HS-27A (cell line): ENCODE data around the gene CCDC141.

Source experiments
- DNase-seq: peaks from one replicate; pipeline ENCODE4 v3.0.0-alpha.2; 2012; ENCODE audit warnings: low read depth, missing footprints

CCDC141 gene

DNA sequence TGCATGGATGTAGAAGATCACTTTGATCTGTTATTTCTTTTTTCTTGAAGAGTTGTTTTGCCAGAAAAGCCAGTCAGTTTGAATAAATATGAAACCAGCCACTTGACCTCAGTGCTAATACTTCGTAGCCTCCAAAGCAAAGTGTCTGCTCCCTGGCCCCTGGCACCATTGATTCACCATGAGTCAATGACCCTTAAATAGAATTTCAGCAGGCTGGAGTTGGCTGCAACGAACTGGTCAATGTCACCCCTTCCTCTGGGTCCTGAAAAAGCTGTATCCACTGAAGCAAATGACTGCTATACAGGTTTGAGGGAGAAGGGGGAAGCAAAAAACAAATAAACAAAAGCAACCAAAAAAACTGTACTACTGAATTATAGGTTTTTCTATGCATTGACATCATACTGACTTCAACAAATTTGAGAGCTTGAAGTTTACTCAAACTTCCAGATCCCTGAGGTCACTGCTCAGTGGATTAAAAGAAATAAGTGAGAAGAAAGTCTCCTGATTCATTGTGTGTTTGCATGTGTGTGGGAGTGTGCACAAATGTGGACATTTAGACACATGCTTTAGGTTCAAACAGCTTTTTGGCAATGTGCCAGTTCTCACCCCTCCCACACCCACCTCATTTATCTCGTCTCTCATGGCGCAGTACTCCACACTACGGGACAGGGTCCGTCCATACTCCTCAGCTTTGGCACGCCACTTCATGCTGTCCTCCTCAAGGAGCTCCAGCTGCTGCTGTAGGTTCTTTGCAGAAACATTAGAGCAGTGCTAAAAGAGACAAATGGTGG is 184.6 kb downstream of the CCDC141 start:
- no peak for DNase-seq

DNA sequence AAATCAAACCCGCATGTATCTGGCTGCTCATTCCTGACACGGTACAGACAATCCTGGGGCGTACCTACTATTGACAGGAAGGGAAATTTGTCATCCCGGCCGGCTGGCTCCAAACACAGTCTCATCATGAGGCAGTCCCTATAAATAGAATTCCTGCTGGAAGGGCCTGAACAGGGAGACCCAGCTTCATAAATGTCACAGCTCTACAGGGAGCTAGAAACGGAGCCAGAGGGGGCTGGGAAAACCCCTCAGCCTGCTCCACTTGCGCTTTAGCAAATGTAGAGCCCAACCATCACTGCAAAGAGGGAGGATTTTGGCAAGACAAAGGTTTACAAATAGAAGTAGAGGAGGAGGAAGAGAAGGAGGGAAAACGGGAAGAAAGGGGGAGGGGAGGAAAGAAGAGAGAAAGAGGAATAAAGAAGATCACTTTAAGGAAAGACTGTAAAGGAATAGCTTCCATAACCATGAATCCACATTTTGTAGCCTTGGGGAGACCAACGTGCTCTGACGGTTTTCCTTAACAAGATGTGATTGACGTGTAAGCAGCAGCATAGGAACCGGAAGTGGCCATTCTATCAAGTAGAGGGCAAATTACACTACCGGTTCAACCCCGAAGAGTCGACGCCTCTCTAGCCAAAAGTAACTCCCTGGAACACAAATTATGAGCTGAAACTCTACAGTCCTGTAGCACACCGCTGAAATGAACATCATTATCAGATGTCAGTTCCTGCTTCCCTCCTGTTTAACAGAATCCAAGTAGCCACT is 185.9 kb downstream of the CCDC141 start:
- no peak for DNase-seq

GRCh38 chr2:178863130-178863855 is 186.6 kb downstream of the CCDC141 start:
- DNase-seq: no peak

GRCh38 chr2:178860551-178860950 is 189.4 kb downstream of the CCDC141 start:
- DNase-seq: no peak

- DNase-seq: no peak
These were observed 190.2 kb downstream of the CCDC141 start for GRCh38 chr2:178859730-178860129.

DNA sequence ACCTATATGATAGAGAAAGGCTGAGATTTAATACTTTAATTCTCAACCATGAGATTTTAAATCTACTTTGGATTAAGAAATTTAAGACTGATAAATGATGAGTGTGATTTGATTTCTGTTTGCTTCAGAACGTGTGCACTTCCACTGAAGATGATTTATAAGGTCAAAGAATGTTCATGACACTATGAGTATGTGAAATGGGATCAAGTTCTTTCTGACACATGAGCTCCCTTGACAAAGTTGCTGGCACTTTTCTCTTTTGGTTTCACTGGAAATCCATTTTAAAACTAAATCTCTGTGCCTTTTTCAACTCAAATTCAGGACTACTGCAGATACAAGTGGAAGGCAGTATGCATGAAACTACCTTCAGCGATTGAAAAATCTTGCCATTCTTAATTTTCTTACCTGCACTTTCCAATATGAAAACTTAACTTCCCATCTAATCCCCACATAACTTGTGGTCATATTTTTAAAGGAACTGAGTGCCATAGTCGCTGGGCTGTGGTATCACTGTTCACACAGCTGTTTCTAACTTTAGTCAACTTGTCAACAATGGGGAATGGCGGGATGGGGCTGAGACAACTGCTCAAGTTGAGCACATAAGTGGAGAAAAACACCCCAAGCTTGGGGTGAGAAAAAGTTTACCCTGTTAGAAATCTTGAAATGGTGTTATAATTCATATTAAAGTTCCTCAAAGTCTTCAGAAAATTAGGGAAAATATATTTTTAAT is 190.9 kb downstream of the CCDC141 start:
- no peak for DNase-seq

GRCh38 chr2:178855151-178855550 is 194.8 kb downstream of the CCDC141 start:
- no peak for DNase-seq

DNA sequence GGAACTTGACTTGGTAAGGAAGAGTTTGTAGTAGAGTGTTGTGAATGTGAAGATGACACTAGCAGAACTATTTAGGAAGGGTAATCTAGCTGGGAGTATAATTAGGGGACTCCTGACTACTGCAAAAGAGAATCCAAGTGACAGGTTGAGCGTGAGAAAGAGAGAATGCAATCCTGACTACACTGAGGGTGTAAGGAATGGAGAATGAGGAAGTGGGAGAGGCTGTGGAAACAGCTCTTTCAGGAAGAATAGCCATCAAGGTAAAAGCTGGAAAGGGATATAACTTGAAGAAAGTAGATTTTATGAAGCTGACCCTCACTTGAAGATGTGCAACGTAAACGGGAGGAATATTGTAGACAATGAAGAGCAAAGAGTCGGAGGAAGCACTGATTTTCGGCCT is 201.6 kb downstream of the CCDC141 start:
- DNase-seq: no peak

GRCh38 chr2:178846458-178846802 is 203.5 kb downstream of the CCDC141 start:
- no peak for DNase-seq

DNA sequence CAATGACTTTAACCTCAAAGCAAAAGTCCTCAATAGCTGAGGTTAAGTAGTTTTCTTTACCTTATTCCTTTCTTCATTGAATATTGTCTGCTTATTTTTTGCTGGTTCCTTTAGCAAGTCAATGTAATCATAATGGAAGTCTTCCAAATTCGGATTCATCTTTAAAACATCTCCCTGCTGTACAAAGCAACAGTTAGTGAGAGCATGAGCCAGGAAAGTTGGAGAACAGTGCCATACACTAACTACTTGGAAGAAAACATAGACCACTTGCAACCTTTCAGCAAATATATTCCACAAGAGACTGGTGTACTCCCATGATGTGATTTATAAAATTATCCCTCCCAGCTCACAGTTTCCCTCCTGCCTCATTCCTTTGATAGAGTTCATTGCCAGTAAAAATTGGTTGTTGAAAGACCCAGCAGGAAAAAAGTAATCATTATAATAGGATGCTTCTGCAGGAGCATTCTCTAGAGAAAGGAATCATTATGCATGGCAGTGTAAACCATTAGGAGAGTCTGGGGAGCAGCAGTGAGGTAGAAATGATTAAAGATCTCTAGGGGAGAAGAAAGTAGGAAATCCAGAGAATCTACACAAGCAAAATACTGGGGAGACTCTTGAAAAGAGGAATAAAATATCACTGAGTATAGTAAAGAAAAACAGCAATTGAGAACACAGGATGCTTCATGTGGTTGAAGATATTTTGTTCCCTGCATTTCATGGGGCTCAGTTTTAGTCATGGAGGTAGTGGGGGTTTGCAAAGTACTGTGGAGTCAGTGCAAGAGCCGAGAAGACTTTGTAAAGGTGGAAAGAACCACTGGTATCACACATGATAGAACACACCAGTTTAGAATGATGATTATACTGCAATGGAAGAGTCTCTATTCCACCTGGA is 204.1 kb downstream of the CCDC141 start:
- DNase-seq: no peak

- DNase-seq: no peak
These were observed 205.2 kb downstream of the CCDC141 start for GRCh38 chr2:178844701-178845100.

DNA sequence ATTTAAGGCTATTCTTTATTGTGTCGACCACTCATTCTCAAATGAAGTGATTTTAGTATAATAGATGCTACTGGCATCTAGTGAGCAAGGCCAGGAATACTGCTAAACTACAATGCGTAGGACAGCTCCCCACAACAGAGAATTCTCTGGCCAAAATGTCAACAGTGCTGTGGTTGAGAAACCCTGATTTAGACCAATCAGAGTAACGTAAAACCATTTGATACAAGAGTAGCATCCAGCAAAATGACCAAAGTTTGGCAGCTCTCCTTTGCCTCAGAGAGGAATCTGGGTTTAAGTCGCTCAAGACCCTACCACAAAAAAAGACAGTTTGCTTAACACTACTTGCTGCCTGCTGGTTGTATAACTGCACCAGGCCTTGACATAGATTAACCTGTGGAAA is 205.7 kb downstream of the CCDC141 start:
- DNase-seq: no peak

- DNase-seq: no peak
These were observed 206.2 kb downstream of the CCDC141 start for GRCh38 chr2:178843697-178844096.

- no peak for DNase-seq
These were observed 213.1 kb downstream of the CCDC141 start for GRCh38 chr2:178836807-178837206.

DNA sequence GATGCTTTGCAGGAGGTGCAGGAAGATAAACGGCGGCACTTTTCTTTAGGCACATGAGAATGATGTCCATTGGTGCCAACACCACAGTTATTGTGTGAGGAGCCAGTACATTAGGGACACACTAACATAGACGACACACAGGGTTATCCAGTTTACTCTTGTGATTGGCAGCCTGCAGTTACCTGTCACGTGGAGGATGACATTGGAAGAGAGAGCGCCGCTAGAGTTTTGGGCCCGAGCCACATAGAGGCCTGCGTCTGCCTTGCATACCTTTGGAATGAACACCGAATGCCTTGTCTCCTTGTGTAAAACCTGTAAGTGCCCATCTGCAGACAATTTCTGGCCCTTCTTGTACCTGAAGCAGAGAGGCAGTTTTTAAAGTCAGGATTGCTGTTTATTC is 215.9 kb downstream of the CCDC141 start:
- no peak for DNase-seq

DNA sequence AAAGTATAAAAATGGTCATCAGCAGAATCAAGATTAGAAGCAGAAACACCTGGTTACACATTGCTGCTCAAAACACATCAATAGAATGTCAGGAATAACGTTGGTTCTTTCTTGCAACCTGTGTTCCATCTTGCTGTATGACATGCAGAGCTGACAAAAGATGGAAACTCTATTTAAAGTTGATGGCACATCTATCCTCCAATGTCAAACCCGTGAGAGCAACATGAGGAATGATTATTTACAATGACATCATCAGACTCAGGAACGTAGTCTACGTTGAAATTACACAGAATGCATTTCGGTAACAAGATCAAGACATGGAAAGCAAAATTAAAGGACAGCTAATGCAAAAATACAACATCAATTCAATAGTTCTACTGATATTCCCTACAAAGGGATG is 216.6 kb downstream of the CCDC141 start:
- DNase-seq: no peak

- DNase-seq: no peak
These were observed 219.5 kb downstream of the CCDC141 start for GRCh38 chr2:178830451-178830850.

DNA sequence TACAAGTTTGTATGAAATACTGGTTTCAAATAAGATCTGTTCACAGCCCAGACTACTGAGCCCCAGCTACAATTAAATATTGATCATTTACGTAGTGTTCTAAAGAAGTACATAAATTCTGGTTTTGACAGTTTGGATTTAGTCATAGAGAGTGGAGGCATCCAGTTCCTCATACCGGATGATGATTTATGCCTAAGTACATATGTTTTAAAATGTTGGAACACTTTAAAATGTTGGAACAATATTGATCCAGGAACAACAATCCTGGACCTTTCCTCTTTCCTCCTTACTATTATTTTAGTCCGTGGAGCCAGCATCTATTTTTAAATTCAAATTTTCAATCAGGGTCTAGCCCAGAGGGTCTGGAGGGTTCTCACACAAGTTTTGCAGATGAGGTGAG is 220.0 kb downstream of the CCDC141 start:
- no peak for DNase-seq

- no peak for DNase-seq
These were observed 220.5 kb downstream of the CCDC141 start for GRCh38 chr2:178829299-178829960.

DNA sequence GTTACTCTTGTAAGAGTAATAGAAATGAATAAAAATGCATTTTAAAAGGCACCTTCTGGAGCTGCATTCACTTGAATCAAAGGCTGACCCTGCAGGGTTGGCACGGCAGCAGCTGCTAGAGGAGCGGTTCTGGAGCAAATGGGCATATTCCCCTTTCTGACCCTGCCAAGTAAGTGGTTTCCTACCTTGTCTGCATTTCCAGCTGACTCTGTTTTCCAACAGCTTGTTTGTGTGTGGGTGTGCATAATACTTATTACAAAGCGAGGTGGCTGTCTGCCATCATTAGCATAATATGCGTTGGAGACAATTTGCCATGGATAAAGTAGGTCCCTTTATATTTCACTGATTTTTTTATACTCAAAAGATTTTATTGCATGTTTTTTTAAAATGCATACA is 221.5 kb downstream of the CCDC141 start:
- DNase-seq: no peak
